ENCODE data around the gene ZFAND6. TPM values are rescaled to one million over a fixed set of nuclear protein-coding genes. Genes with fewer than 3 reads are reported as not detected.
"Not testable (repeated sequence)": the region's sequence is repeated elsewhere in the genome, so short reads cannot be mapped to it uniquely, and the experiment has no call there.

Gene ZFAND6
- total RNA-seq, 3 donors from 2014 or later (not counting 1 experiment from before 2014, with no cell fraction given): 145 to 150 (median 148) TPM

GRCh38 chr15:80019168-80019745, 40.2 kb upstream of the ZFAND6 start:
- H3K27ac Mint-ChIP-seq: no peak overlapping the region
- ATAC-seq: no peak
- WGBS (ENCODE audit: insufficient coverage): 92% methylated on average over 8 of the region's 8 CpGs
- no peaks in the 10 kb centered on the region for H3K27me3 ChIP-seq (ENCODE audit: control insufficient read depth, insufficient read depth, low read length)
- H3K9me3 Mint-ChIP-seq: peaks cover 0 to 3% of the 10 kb centered on the region in 2 donors
- H3K27me3 Mint-ChIP-seq (ENCODE audit: low read depth in 2 of 2): peaks cover 0 to 2% of the 10 kb centered on the region in 2 donors
- no peaks in the 10 kb centered on the region for H3K4me1 ChIP-seq (ENCODE audit: control insufficient read depth, insufficient read depth, low read length)
- no peaks in the 10 kb centered on the region for H3K36me3 ChIP-seq (ENCODE audit: control insufficient read depth, insufficient read depth, low read length)
- no peak for DNase-seq
- no peak overlapping the region for H3K27ac ChIP-seq (ENCODE audit: low read length)
- H3K9me3 ChIP-seq (ENCODE audit: control insufficient read depth, insufficient read depth, low read length): no peaks in the 10 kb centered on the region
- intact Hi-C loops (cut with micrococcal nuclease): no loop called here
- TF ChIP-seq CTCF (IDR thresholded peaks at IDR 0.05): no peak
- H3K36me3 Mint-ChIP-seq: no peaks in the 10 kb centered on the region
- no peak overlapping the region for H3K4me3 ChIP-seq (ENCODE audit: low read length)
- H3K4me3 Mint-ChIP-seq: no peak overlapping the region
- H3K4me1 Mint-ChIP-seq: peaks cover 7 to 14% of the 10 kb centered on the region in 2 donors

GRCh38 chr15:80020149-80020548, 39.3 kb upstream of the ZFAND6 start:
- H3K9me3 ChIP-seq (ENCODE audit: control insufficient read depth, insufficient read depth, low read length); H3K36me3 ChIP-seq (ENCODE audit: control insufficient read depth, insufficient read depth, low read length); H3K27ac Mint-ChIP-seq; H3K27ac ChIP-seq (ENCODE audit: low read length); H3K27me3 Mint-ChIP-seq (ENCODE audit: low read depth in 2 of 2); H3K4me3 Mint-ChIP-seq; H3K36me3 Mint-ChIP-seq; DNase-seq; intact Hi-C loops (cut with micrococcal nuclease); H3K4me3 ChIP-seq (ENCODE audit: low read length); H3K4me1 ChIP-seq (ENCODE audit: control insufficient read depth, insufficient read depth, low read length); H3K9me3 Mint-ChIP-seq; ATAC-seq; H3K27me3 ChIP-seq (ENCODE audit: control insufficient read depth, insufficient read depth, low read length): not testable (repeated sequence)
- H3K4me1 Mint-ChIP-seq: peaks cover 7 to 14% of the 10 kb centered on the region in 2 donors
- WGBS (ENCODE audit: insufficient coverage): 91% methylated on average over 6 of the region's 6 CpGs

GRCh38 chr15:80020731-80021130, 38.7 kb upstream of the ZFAND6 start:
- TF ChIP-seq CTCF (IDR thresholded peaks at IDR 0.05): no peak
- H3K4me1 ChIP-seq (ENCODE audit: control insufficient read depth, insufficient read depth, low read length): no peaks in the 10 kb centered on the region
- no peak overlapping the region for H3K27ac ChIP-seq (ENCODE audit: low read length)
- 62% methylated on average over 3 of the region's 3 CpGs for WGBS (ENCODE audit: insufficient coverage)
- Mint-ChIP-seq H3K27ac (no peak overlapping the region), H3K27me3 (ENCODE audit: low read depth in 2 of 2) (peaks cover 0 to 2% of the 10 kb centered on the region in 2 donors), H3K4me1 (peaks cover 7 to 14% of the 10 kb centered on the region in 2 donors), H3K4me3 (no peak overlapping the region), H3K9me3 (peaks cover 0 to 3% of the 10 kb centered on the region in 2 donors), H3K36me3 (no peaks in the 10 kb centered on the region)
- intact Hi-C loops (cut with micrococcal nuclease): no loop called here
- H3K4me3 ChIP-seq (ENCODE audit: low read length): no peak overlapping the region
- H3K27me3 ChIP-seq (ENCODE audit: control insufficient read depth, insufficient read depth, low read length): no peaks in the 10 kb centered on the region
- no peaks in the 10 kb centered on the region for H3K9me3 ChIP-seq (ENCODE audit: control insufficient read depth, insufficient read depth, low read length)
- no peak for DNase-seq
- H3K36me3 ChIP-seq (ENCODE audit: control insufficient read depth, insufficient read depth, low read length): no peaks in the 10 kb centered on the region
- peak in 1 of 3 donors; percentile 25 for ATAC-seq

- WGBS (ENCODE audit: insufficient coverage): 100% methylated on average over 2 of the region's 3 CpGs
- H3K4me3 Mint-ChIP-seq: no peak overlapping the region
- TF ChIP-seq CTCF (IDR thresholded peaks at IDR 0.05): no peak
- no peak for ATAC-seq
- peaks cover 6 to 7% of the 10 kb centered on the region in 2 donors for H3K4me1 Mint-ChIP-seq
- peaks cover 0 to 4% of the 10 kb centered on the region in 2 donors for H3K27me3 Mint-ChIP-seq (ENCODE audit: low read depth in 2 of 2)
- H3K9me3 Mint-ChIP-seq: peaks cover 2 to 3% of the 10 kb centered on the region in 2 donors
- H3K27ac Mint-ChIP-seq: no peak overlapping the region
- intact Hi-C loops (cut with micrococcal nuclease): no loop called here
- H3K4me3 ChIP-seq (ENCODE audit: low read length): no peak overlapping the region
- H3K27me3 ChIP-seq (ENCODE audit: control insufficient read depth, insufficient read depth, low read length): no peaks in the 10 kb centered on the region
- no peaks in the 10 kb centered on the region for H3K9me3 ChIP-seq (ENCODE audit: control insufficient read depth, insufficient read depth, low read length)
- no peak overlapping the region for H3K27ac ChIP-seq (ENCODE audit: low read length)
- H3K36me3 Mint-ChIP-seq: no peaks in the 10 kb centered on the region
- H3K36me3 ChIP-seq (ENCODE audit: control insufficient read depth, insufficient read depth, low read length): no peaks in the 10 kb centered on the region
- no peaks in the 10 kb centered on the region for H3K4me1 ChIP-seq (ENCODE audit: control insufficient read depth, insufficient read depth, low read length)
- no peak for DNase-seq
Observed at GRCh38 chr15:80026310-80026709, 33.2 kb upstream of the ZFAND6 start.
